ENCODE results near the gene WDR87.

GRCh38 chr19:37920591-37921450, 14.4 kb upstream of the WDR87 start:
- TF ChIP-seq CTCF (IDR thresholded peaks at IDR 0.05 in 8 of 11, conservative IDR thresholded peaks at IDR 0.05 in 3 of 11) = no peak
- no peak for TF ChIP-seq POLR2AphosphoS5 (IDR thresholded peaks at IDR 0.05)
- no peak for TF ChIP-seq POLR2A (IDR thresholded peaks at IDR 0.05)

All from spleen (tissue), 7 donors.